HG03354 (cell line): Measurements from ENCODE around the gene CDC123.
"Not testable (repeated sequence)": the region's sequence is repeated elsewhere in the genome, so short reads cannot be mapped to it uniquely, and the experiment has no call there.

ENCODE experiments used
- ATAC-seq: cut with Tn5 transposase; IDR thresholded peaks from one replicate; pipeline ENCODE4 v1.9.1; 2021; ENCODE audit warnings: mild to moderate bottlenecking; ENCODE audit not compliant: unreplicated experiment, poor library complexity, severe bottlenecking

CDC123 gene

GRCh38 chr10:12221323-12222298, 25.6 kb downstream of the CDC123 start:
- no peak for ATAC-seq

- no peak for ATAC-seq
These were observed 29.5 kb downstream of the CDC123 start for GRCh38 chr10:12225444-12225843.

- ATAC-seq: not testable (repeated sequence)
These were observed 30.4 kb downstream of the CDC123 start for GRCh38 chr10:12226438-12226837.

GRCh38 chr10:12228851-12229250, 32.9 kb downstream of the CDC123 start:
- no peak for ATAC-seq

- not testable (repeated sequence) for ATAC-seq
These were observed 38.7 kb downstream of the CDC123 start for GRCh38 chr10:12234687-12235086.

GRCh38 chr10:12235116-12235694, 39.2 kb downstream of the CDC123 start:
- ATAC-seq: no peak

- ATAC-seq: no peak
These were observed 39.8 kb downstream of the CDC123 start for GRCh38 chr10:12235796-12236195.

GRCh38 chr10:12237265-12238220, 41.6 kb downstream of the CDC123 start:
- no peak for ATAC-seq

- ATAC-seq: no peak
These were observed 42.8 kb downstream of the CDC123 start for GRCh38 chr10:12238821-12239220.

GRCh38 chr10:12241810-12242529, 46.0 kb downstream of the CDC123 start:
- ATAC-seq: no peak

GRCh38 chr10:12243864-12244620, 48.1 kb downstream of the CDC123 start:
- ATAC-seq: no peak

- no peak for ATAC-seq
These were observed 54.2 kb downstream of the CDC123 start for GRCh38 chr10:12250181-12250580.

- ATAC-seq: not testable (repeated sequence)
These were observed 54.7 kb downstream of the CDC123 start for GRCh38 chr10:12250702-12251101.

GRCh38 chr10:12251581-12251980, 55.6 kb downstream of the CDC123 start:
- ATAC-seq: no peak

- ATAC-seq: no peak
These were observed 57.0 kb downstream of the CDC123 start for GRCh38 chr10:12252882-12253546.

- ATAC-seq: no peak
These were observed 59.1 kb downstream of the CDC123 start for GRCh38 chr10:12255048-12255447.

- no peak for ATAC-seq
These were observed 64.0 kb downstream of the CDC123 start for GRCh38 chr10:12259988-12260387.

GRCh38 chr10:12262278-12262981, 66.4 kb downstream of the CDC123 start:
- no peak for ATAC-seq
